SK-N-SH treated with all-trans-retinoic acid at 6 μM for 48 hours (cell line): ENCODE results near the gene PDE8A.

Experiments used
- ATAC-seq: fragments of 200-7000 bp; cut with Tn5 transposase; 3 replicates; pipeline ENCODE4 v1.9.1; 2020; ENCODE audit warnings: mild to moderate bottlenecking, moderate library complexity
- ARNTL ChIP-seq: fragments of 450-650 bp; formaldehyde crosslinking; IDR thresholded peaks from 2 replicates; pipeline ENCODE4 v1.5.0; 2020; ENCODE audit warnings: low read depth, mild to moderate bottlenecking, moderate library complexity, borderline replicate concordance
- BACH2 ChIP-seq: fragments of 250-450 bp; sonication (Bioruptor Pico); IDR thresholded peaks from 2 replicates; pipeline ENCODE4 v1.9.0; 2021; ENCODE audit warnings: mild to moderate bottlenecking, borderline replicate concordance
- CREB5 ChIP-seq: fragments of 250-450 bp; sonication (Bioruptor Pico); IDR thresholded peaks from 2 replicates; pipeline ENCODE4 v1.5.1; 2020; ENCODE audit warnings: low read depth, mild to moderate bottlenecking, moderate library complexity
- CSDC2 ChIP-seq: fragments of 250-450 bp; sonication (Bioruptor Pico); IDR thresholded peaks from 2 replicates; pipeline ENCODE4 v1.5.0; 2020; ENCODE audit warnings: mild to moderate bottlenecking, moderate library complexity
- CSRNP3 ChIP-seq: fragments of 250-450 bp; sonication (Bioruptor Pico); IDR thresholded peaks from 2 replicates; pipeline ENCODE4 v1.5.1; 2021; ENCODE audit warnings: mild to moderate bottlenecking, moderate library complexity
- ESRRG ChIP-seq: fragments of 250-450 bp; sonication (Bioruptor Pico); IDR thresholded peaks from 2 replicates; pipeline ENCODE4 v1.6.1; 2021; ENCODE audit warnings: mild to moderate bottlenecking
- GLIS3 ChIP-seq: fragments of 250-450 bp; sonication (Bioruptor Pico); IDR thresholded peaks from 2 replicates; pipeline ENCODE4 v1.5.0; 2020; ENCODE audit warnings: mild to moderate bottlenecking, moderate library complexity
- ISL1 ChIP-seq: fragments of 250-450 bp; sonication (Bioruptor Pico); IDR thresholded peaks from 2 replicates; pipeline ENCODE4 v2.1.2; 2022; ENCODE audit warnings: mild to moderate bottlenecking, moderate library complexity
- OSR1 ChIP-seq: fragments of 250-450 bp; sonication (Bioruptor Pico); IDR thresholded peaks from 2 replicates; pipeline ENCODE4 v1.8.0; 2022; ENCODE audit warnings: moderate library complexity, mild to moderate bottlenecking, inconsistent platforms
- PATZ1 ChIP-seq: fragments of 250-450 bp; sonication (Bioruptor Pico); IDR thresholded peaks from 2 replicates; pipeline ENCODE4 v1.8.0; 2020; ENCODE audit warnings: mild to moderate bottlenecking, moderate library complexity, borderline replicate concordance
- RARB ChIP-seq: fragments of 250-450 bp; sonication (Bioruptor Pico); IDR thresholded peaks from 2 replicates; pipeline ENCODE4 v1.8.0; 2021; ENCODE audit warnings: mild to moderate bottlenecking, moderate library complexity
- TCF4 ChIP-seq: fragments of 250-450 bp; sonication (Bioruptor Pico); IDR thresholded peaks from 2 replicates; pipeline ENCODE4 v1.8.0; 2021; ENCODE audit warnings: mild to moderate bottlenecking, moderate library complexity, borderline replicate concordance
- TOX ChIP-seq: fragments of 250-450 bp; sonication (Bioruptor Pico); IDR thresholded peaks from 2 replicates; pipeline ENCODE4 v1.8.0; 2021; ENCODE audit warnings: mild to moderate bottlenecking, moderate library complexity, borderline replicate concordance
- TSHZ2 ChIP-seq: fragments of 250-450 bp; sonication (Bioruptor Pico); IDR thresholded peaks from 2 replicates; pipeline ENCODE4 v1.5.0; 2020; ENCODE audit warnings: mild to moderate bottlenecking, moderate library complexity
- ZC3H10 ChIP-seq: fragments of 250-450 bp; sonication (Bioruptor Pico); IDR thresholded peaks from 2 replicates; pipeline ENCODE4 v1.5.1; 2021; ENCODE audit warnings: mild to moderate bottlenecking, moderate library complexity
- ZFP3 ChIP-seq: fragments of 250-450 bp; sonication (Bioruptor Pico); IDR thresholded peaks from 2 replicates; pipeline ENCODE4 v1.5.0; 2020; ENCODE audit warnings: mild to moderate bottlenecking, moderate library complexity
- ZFP30 ChIP-seq: fragments of 450-650 bp; formaldehyde crosslinking; IDR thresholded peaks from 2 replicates; pipeline ENCODE4 v1.5.0; 2022; ENCODE audit warnings: mild to moderate bottlenecking, moderate library complexity
- ZNF565 ChIP-seq: fragments of 450-650 bp; formaldehyde crosslinking; conservative IDR thresholded peaks from 2 replicates; pipeline ENCODE4 v1.5.0; 2020; ENCODE audit warnings: low read depth, mild to moderate bottlenecking, moderate library complexity
- ZNF70 ChIP-seq: fragments of 450-650 bp; formaldehyde crosslinking; IDR thresholded peaks from 2 replicates; pipeline ENCODE4 v1.5.0; 2020; ENCODE audit warnings: mild to moderate bottlenecking, moderate library complexity
- ZNF8 ChIP-seq: fragments of 450-650 bp; formaldehyde crosslinking; IDR thresholded peaks from 2 replicates; pipeline ENCODE4 v1.5.0; 2020; ENCODE audit warnings: mild to moderate bottlenecking, moderate library complexity

The PDE8A gene

GRCh38 chr15:85044251-85044853 lies 62.7 kb downstream of the PDE8A start (continued):
- no peak for TF ChIP-seq TSHZ2 (CRISPR knock-in tag)
- no peak for TF ChIP-seq TOX (CRISPR knock-in tag)
- no peak for TF ChIP-seq ISL1 (CRISPR knock-in tag)
- no peak for TF ChIP-seq GLIS3 (CRISPR knock-in tag)
- TF ChIP-seq BACH2 (CRISPR knock-in tag), result no peak
- no peak for TF ChIP-seq ZC3H10 (CRISPR knock-in tag)
- no peak for TF ChIP-seq ZFP30
- TF ChIP-seq RARB (CRISPR knock-in tag), result no peak
- no peak for TF ChIP-seq ARNTL (CRISPR knock-in tag)

- no peak for TF ChIP-seq TOX (CRISPR knock-in tag)
- TF ChIP-seq ZNF70 (CRISPR knock-in tag), result no peak
- no peak for TF ChIP-seq OSR1 (CRISPR knock-in tag)
- TF ChIP-seq GLIS3 (CRISPR knock-in tag), result no peak
- TF ChIP-seq ZNF8 (CRISPR knock-in tag), result no peak
- no peak for TF ChIP-seq BACH2 (CRISPR knock-in tag)
- no peak for TF ChIP-seq TCF4 (CRISPR knock-in tag)
- TF ChIP-seq ESRRG (CRISPR knock-in tag), result no peak
- TF ChIP-seq ARNTL (CRISPR knock-in tag), result no peak
- no peak for TF ChIP-seq CSRNP3 (CRISPR knock-in tag)
- TF ChIP-seq CREB5 (CRISPR knock-in tag), result no peak
- TF ChIP-seq ZNF565 (CRISPR knock-in tag), result no peak
- TF ChIP-seq, all 23 proteins: peak for 0
- no peak for ATAC-seq
These were observed 63.2 kb downstream of the PDE8A start for GRCh38 chr15:85044894-85045293.

- ATAC-seq, result no peak
- peak; percentile 29; the same call in 1 of the 2 replicates for TF ChIP-seq TCF4 (CRISPR knock-in tag)
- TF ChIP-seq TOX (CRISPR knock-in tag), result no peak
- no peak for TF ChIP-seq CSDC2 (CRISPR knock-in tag)
- no peak for TF ChIP-seq ZFP30
- no peak for TF ChIP-seq CREB5 (CRISPR knock-in tag)
- TF ChIP-seq, all 23 proteins: peak for 1
These were observed 64.0 kb downstream of the PDE8A start for GRCh38 chr15:85045615-85046014.

GRCh38 chr15:85047271-85047948 lies 65.8 kb downstream of the PDE8A start:
- no peak for TF ChIP-seq ZNF70 (CRISPR knock-in tag)
- 0 out of 2 replicates have a peak, but pooled peaks have one; percentile 10 for TF ChIP-seq TOX (CRISPR knock-in tag)
- peak; percentile 89 for ATAC-seq

GRCh38 chr15:85048430-85048829 lies 66.8 kb downstream of the PDE8A start:
- ATAC-seq, result no peak
- no peak for TF ChIP-seq OSR1 (CRISPR knock-in tag)
- TF ChIP-seq PATZ1 (CRISPR knock-in tag), result no peak
- TF ChIP-seq CREB5 (CRISPR knock-in tag), result no peak
- no peak for TF ChIP-seq ZFP3 (CRISPR knock-in tag)
- no peak for TF ChIP-seq ZNF565 (CRISPR knock-in tag)
- no peak for TF ChIP-seq TCF4 (CRISPR knock-in tag)
- no peak for TF ChIP-seq GLIS3 (CRISPR knock-in tag)
- TF ChIP-seq ZFP30, result no peak
- TF ChIP-seq ESRRG (CRISPR knock-in tag), result no peak
